NB4 (cell line): ENCODE results near the gene ALPG.
"Not testable (repeated sequence)": the region's sequence is repeated elsewhere in the genome, so short reads cannot be mapped to it uniquely, and the experiment has no call there.

Source experiments
- DNase-seq: peaks from one replicate; pipeline ENCODE4 v3.0.0; 2010; ENCODE audit warnings: low read depth
- H3K4me3 ChIP-seq: one replicate; pipeline ENCODE4 v1.5.1; 2011; ENCODE audit warnings: mild to moderate bottlenecking, low read depth, low read length, moderate library complexity
- MYC ChIP-seq: IDR thresholded peaks from 2 replicates; pipeline ENCODE4 v1.6.1; 2011; ENCODE audit warnings: low read depth, low read length
- POLR2A ChIP-seq: IDR thresholded peaks from 2 replicates; pipeline ENCODE4 v1.6.1; 2011; ENCODE audit warnings: mild to moderate bottlenecking; ENCODE audit not compliant: insufficient read length; ENCODE audit errors: extremely low read depth
- TF ChIP-seq, protein P1 (sequence below): IDR thresholded peaks from one replicate; pipeline ENCODE4 v1.5.1; 2012; ENCODE audit warnings: low read depth, low read length
- TF ChIP-seq, protein P2 (sequence below): IDR thresholded peaks from 2 replicates; pipeline ENCODE4 v1.6.1; 2011; ENCODE audit warnings: low read depth, low read length

ALPG gene

DNA sequence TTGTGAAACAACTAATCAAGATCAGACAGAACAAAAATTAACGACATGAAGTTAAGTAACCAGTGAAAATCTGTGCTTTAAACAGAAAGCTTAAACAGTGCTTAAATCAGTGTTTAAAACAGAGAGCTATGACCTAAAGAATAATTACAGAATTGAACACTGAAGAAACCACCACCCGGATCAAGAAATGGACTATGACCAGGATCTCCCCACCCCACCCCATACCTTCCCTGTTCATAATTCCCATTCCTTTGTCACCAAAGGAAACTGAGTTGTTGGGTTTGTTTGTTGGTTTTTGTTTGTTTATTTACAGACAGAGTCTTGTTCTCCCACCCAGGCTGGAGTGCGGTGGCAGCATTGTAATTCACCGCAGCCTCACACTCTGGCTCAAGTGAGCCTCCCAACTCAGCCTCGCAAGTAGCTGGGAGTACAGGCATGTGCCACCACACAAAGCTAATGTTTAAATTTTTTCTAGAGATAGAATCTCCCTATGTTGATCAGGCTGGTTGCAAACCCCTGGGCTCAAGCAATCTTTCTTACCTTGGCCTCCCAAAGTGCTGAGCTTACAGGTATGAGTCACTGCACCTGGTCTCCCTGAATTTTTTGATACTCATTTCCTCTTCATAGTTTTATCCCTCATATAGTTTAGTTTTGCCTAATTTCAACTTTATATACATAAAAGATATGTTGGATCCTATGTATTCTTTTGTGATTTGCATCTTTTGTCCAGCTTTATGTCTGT, 8.2 kb upstream of the ALPG start:
- TF ChIP-seq POLR2A = no peak
- TF ChIP-seq, protein P1, sequence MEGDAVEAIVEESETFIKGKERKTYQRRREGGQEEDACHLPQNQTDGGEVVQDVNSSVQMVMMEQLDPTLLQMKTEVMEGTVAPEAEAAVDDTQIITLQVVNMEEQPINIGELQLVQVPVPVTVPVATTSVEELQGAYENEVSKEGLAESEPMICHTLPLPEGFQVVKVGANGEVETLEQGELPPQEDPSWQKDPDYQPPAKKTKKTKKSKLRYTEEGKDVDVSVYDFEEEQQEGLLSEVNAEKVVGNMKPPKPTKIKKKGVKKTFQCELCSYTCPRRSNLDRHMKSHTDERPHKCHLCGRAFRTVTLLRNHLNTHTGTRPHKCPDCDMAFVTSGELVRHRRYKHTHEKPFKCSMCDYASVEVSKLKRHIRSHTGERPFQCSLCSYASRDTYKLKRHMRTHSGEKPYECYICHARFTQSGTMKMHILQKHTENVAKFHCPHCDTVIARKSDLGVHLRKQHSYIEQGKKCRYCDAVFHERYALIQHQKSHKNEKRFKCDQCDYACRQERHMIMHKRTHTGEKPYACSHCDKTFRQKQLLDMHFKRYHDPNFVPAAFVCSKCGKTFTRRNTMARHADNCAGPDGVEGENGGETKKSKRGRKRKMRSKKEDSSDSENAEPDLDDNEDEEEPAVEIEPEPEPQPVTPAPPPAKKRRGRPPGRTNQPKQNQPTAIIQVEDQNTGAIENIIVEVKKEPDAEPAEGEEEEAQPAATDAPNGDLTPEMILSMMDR = no peak
- TF ChIP-seq, protein P2, sequence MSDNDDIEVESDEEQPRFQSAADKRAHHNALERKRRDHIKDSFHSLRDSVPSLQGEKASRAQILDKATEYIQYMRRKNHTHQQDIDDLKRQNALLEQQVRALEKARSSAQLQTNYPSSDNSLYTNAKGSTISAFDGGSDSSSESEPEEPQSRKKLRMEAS = no peak
- H3K4me3 ChIP-seq = no peak overlapping the region
- DNase-seq = no peak

DNA sequence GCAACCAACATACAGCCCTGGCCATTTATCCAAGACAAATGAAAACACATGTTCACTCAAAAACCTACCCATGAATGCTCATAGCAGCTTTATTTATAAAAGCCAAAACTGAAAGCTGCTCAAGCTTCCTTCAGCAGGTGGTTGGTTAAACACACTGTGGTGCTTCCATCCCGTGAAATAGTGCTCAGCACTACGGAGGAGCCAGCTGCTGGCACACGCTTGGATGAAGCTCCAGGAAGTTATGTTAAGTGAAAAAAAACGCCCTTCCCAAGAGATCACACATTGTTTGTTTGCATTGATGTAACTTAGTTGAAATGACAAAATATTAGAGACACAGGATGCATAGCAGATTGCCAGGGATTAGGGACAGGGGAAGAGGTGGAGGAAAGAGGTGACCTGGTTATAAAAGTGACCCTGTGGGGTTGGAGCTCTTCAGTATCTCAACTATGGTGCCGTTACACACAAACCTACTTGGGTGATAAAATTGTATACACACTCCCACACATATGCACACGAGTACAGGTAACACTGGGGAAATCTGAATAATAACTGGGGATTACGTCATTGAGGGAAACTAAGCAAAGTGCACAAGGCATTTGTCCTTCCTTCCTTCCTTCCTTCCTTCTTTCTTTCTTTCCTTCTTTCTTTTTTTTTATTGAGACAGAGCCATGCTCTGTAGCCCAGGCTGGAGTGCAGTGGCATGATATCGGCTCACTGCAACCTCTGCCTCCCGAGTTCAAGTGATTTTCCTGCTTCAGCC, 6.2 kb upstream of the ALPG start:
- H3K4me3 ChIP-seq = no peak overlapping the region
- DNase-seq = no peak
- TF ChIP-seq POLR2A = no peak
- TF ChIP-seq MYC = no peak

DNA sequence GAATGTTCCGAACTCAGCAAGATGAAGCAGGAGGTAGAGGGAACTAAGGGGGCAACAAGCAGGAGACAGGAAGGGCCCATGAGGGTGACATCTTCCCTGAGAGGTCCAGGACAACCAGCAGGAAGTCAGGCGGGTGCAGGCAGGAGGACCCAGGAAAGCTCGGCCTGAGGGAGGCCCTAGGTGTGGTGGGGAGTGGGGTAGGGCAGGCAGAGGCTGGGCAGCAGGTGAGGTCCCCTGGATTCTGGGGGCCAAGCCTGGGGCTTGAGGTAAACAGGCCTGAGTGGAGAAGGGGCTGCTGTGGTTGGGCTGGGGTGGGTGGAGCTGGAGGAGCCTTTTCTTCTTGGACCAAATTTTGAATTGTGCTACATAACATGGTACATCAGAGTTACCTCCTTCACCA, 4.1 kb upstream of the ALPG start:
- DNase-seq = no peak
- no peak overlapping the region for H3K4me3 ChIP-seq
- TF ChIP-seq POLR2A = no peak
- TF ChIP-seq, protein P2 = no peak

DNA sequence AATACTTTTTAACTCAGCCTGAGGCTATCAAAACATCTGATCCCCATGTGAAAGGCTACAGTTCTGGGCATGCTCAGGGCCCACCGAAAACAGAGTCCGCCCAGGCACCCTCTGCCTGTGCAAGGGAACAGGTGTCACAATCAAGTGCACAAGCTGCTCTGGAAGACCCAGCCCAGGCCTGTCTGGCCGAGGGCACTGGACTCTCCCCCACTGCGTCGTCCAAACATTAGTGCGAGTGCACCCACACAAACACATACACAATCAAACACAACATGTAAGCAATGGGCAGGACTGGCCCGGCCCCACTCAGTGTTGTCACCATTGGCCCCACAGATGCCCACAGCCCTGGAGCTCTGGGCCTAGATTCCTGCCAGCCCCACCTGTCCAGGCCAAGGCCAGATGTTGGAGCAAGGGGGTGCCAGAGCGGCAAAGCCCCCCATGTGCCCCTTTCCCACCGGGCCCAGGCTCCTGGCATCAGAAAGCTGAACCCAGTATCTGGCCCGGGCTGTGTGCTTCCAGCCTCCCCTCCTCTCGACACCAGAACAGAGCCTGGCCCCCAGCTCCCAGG, 617 bp upstream of the ALPG start:
- DNase-seq = no peak
- TF ChIP-seq, protein P2 = no peak
- TF ChIP-seq POLR2A = no peak
- no peak overlapping the region for H3K4me3 ChIP-seq

DNA sequence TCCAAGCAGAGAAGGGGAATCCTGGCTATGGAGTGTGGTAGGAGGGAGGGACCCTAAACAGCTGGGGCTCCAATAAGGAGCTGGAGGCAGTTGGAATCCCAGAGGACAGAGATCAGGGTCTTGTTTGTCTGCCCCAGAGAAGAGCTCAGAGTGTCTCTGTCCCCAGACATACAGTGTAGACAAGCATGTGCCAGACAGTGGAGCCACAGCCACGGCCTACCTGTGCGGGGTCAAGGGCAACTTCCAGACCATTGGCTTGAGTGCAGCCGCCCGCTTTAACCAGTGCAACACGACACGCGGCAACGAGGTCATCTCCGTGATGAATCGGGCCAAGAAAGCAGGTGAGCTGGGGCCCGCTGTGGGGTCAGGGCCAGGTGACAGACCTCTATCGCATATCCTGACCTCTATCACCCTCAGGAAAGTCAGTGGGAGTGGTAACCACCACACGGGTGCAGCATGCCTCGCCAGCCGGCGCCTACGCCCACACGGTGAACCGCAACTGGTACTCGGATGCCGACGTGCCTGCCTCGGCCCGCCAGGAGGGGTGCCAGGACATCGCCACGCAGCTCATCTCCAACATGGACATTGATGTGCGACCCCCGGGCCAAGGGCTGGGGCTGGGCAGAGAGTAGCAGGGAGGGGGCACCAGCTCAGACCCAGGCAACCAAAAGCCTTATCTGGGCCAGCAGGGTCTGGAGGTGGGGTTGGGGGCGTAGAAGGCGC, 945 bp downstream of the ALPG start:
- not testable (repeated sequence) for H3K4me3 ChIP-seq, DNase-seq

DNA sequence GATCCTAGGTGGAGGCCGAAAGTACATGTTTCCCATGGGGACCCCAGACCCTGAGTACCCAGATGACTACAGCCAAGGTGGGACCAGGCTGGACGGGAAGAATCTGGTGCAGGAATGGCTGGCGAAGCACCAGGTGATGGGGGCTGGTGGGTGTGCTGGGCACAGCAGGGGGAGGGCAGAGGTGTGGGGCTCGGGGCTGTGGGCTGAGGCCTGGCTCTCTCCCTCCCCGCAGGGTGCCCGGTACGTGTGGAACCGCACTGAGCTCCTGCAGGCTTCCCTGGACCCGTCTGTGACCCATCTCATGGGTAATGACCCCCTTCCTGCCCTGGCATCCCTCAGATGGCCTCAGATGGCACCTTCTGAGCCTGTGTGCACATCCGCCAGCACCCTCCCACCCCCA, 1.6 kb downstream of the ALPG start:
- H3K4me3 ChIP-seq, DNase-seq: not testable (repeated sequence)

DNA sequence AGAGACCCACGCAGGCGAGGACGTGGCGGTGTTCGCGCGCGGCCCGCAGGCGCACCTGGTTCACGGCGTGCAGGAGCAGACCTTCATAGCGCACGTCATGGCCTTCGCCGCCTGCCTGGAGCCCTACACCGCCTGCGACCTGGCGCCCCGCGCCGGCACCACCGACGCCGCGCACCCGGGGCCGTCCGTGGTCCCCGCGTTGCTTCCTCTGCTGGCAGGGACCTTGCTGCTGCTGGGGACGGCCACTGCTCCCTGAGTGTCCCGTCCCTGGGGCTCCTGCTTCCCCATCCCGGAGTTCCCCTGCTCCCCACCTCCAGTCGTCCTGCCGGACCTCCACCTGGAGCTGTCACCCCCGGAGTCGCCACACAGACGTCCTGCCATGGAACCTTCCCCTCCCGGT, 3.0 kb downstream of the ALPG start:
- not testable (repeated sequence) for DNase-seq, H3K4me3 ChIP-seq

DNA sequence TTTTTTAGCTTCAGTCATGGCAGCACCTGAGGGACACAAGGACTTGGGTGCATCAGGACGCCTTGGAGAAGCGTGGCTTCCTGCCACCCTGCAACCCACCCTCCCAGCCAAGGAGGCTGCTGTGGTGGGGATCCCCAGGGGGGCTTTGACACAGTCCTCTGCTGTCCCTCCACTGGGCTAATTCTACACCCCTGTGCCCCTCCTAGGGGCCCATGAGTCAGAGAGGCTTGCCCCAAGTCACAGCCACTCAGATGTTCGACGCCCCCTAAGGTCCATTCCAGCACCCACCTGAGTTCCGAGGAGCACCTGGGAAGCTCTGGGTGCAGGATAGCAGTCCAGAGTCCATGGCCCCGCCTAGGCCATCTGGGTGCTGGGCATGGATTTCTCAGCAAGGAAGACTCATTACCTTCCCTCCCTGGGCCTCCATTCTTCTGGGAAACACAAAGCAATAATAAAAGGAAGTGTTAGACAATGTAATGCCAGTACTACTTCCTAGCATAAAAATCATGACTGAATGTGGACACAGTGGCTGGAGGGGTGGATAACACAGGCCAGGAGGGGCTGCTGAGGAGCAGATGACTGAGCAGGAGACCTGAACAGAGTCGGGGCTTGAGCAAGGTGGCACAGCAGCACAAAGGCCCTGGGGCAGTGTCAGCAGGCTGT, 3.7 kb downstream of the ALPG start:
- no peak for DNase-seq
- no peak overlapping the region for H3K4me3 ChIP-seq
- TF ChIP-seq MYC (no peak), POLR2A (no peak)
- TF ChIP-seq, protein P1 = no peak
- TF ChIP-seq, protein P2 = no peak
